ENCODE data around the gene RAB42. TPM values are rescaled to one million over a fixed set of nuclear protein-coding genes. Genes with fewer than 3 reads are reported as not detected.
A peak's percentile ranks its signal among the peaks of the same experiment; 100 is the strongest.
"Not testable (repeated sequence)": the region's sequence is repeated elsewhere in the genome, so short reads cannot be mapped to it uniquely, and the experiment has no call there.

Gene RAB42
- total RNA-seq, 2 donors from 2014 or later = not detected

DNA sequence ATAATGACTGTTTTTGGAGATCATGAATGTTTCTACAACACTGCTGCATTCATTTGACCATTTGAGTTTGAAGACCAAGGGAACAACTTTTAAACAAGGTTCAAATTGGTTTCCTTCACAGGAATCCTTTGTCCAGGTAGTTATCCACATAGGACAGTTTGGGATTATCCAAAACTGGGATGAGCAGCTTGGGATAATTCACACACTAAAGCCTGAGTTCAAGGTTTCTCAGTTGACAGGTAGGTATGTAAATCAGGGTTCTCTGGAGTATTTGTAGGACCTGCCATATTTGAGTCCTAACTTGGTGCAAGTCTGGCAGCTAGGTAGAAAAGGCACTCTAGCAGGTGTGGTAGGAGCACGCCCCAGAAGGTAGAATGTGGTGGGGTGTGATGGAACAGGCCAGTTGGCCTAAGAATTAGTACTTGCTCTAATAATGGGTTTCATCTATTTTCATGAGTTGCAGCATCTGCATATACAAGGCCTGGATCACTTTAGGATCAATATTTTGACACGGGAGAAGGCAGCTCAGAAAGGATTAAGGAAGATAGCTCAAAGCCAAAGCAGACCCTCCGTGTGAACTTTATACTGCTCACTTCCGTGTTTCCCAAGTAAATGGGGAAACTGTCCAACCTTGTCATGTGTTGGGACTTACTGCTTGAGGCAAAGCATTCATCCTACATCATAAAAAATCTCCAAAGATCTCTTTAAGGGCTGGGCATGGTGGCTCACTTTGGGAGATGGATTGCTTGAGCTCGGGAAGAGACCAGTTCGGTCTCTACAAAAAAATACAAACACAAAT, 14.1 kb upstream of the RAB42 start:
- H3K36me3 Mint-ChIP-seq (ENCODE audit: low read depth) = peaks cover 85% of the 10 kb centered on the region
- no peaks in the 10 kb centered on the region for H3K27me3 Mint-ChIP-seq
- no peaks in the 10 kb centered on the region for H3K9me3 Mint-ChIP-seq
- peaks cover 25% of the 10 kb centered on the region for H3K4me1 Mint-ChIP-seq
- peak overlapping the region; percentile 21 for H3K4me3 Mint-ChIP-seq
- ATAC-seq (replicated peaks) = no peak
- H3K27ac Mint-ChIP-seq = no peak overlapping the region

DNA sequence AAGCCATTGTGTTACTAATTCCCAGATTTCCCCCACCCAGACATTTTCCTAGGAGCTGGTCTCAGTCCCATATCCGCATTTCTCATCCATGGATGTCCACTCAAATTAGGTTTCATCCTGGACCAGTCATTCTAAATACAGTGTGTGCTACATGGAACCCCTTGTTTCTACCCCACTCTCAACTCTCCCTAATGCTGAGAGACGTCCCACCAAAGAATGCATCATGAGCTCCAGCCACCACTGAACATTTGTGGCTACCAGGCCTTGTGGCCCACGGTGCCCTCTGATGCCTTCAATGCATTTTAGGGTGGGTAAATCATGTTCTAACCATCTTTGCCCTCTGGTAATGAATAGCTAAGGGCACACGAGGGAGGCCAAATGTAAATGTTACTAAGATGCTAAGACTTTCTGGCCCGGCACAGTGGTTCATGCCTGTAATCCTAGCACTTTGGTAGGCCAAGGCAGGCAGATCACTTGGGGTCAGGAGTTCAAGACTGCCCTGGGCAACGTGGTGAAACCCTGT, 13.3 kb upstream of the RAB42 start:
- H3K27me3 Mint-ChIP-seq = no peaks in the 10 kb centered on the region
- peaks cover 77% of the 10 kb centered on the region for H3K36me3 Mint-ChIP-seq (ENCODE audit: low read depth)
- no peak for ATAC-seq (replicated peaks)
- H3K4me3 Mint-ChIP-seq = peak overlapping the region; percentile 96
- H3K27ac Mint-ChIP-seq = peak overlapping the region; percentile 81
- H3K4me1 Mint-ChIP-seq = peaks cover 25% of the 10 kb centered on the region
- no peaks in the 10 kb centered on the region for H3K9me3 Mint-ChIP-seq

- Mint-ChIP-seq H3K4me3 (peak overlapping the region; percentile 96), H3K36me3 (ENCODE audit: low read depth) (peaks cover 75% of the 10 kb centered on the region), H3K27me3 (no peaks in the 10 kb centered on the region), H3K9me3 (no peaks in the 10 kb centered on the region), H3K4me1 (peaks cover 25% of the 10 kb centered on the region), H3K27ac (peak overlapping the region; percentile 81)
- ATAC-seq (replicated peaks) = no peak
Observed at GRCh38 chr1:28579401-28579800, 12.7 kb upstream of the RAB42 start.

DNA sequence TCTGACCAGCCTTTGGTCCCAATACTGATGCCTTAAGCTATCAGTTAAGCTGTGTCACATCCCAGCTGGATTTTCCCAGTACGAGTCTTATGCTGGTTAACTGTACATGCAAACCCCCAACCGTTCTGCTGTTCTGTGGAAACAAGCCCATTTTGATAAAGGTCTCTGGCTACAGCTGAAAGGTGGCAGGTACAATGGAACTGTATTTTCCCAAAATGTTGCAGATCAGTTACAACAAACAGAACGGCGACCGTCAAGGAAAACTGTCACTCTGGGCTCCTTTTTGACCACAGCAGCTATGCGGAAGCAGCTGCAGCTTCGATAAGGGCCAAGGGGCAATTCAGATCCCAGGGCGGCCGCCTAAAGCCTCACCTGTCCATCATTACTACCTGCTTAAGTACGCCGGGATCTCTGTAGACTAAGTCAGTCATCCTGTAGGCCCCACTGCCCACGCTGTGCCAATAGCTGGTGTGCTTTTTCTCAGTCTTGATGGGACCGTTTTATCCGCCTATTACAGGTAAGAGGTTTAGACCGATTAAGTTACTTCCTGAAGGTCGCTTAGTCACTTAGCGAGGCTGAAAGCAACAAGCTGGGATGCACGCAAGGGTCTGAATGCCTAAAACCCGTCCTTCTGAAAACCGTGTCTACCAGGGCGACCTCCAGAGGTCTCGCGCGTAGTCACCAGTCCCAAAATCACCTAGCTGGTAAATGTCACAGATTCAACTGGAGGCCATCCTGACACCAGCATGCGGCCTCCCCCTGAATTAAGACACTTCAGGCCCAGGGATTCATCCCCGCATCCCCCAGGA, 11.1 kb upstream of the RAB42 start:
- H3K4me1 Mint-ChIP-seq = peaks cover 25% of the 10 kb centered on the region
- ATAC-seq (replicated peaks) = peak; percentile 66
- no peaks in the 10 kb centered on the region for H3K27me3 Mint-ChIP-seq
- peak overlapping the region; percentile 96 for H3K4me3 Mint-ChIP-seq
- peak overlapping the region; percentile 81 for H3K27ac Mint-ChIP-seq
- no peaks in the 10 kb centered on the region for H3K9me3 Mint-ChIP-seq
- peaks cover 60% of the 10 kb centered on the region for H3K36me3 Mint-ChIP-seq (ENCODE audit: low read depth)

DNA sequence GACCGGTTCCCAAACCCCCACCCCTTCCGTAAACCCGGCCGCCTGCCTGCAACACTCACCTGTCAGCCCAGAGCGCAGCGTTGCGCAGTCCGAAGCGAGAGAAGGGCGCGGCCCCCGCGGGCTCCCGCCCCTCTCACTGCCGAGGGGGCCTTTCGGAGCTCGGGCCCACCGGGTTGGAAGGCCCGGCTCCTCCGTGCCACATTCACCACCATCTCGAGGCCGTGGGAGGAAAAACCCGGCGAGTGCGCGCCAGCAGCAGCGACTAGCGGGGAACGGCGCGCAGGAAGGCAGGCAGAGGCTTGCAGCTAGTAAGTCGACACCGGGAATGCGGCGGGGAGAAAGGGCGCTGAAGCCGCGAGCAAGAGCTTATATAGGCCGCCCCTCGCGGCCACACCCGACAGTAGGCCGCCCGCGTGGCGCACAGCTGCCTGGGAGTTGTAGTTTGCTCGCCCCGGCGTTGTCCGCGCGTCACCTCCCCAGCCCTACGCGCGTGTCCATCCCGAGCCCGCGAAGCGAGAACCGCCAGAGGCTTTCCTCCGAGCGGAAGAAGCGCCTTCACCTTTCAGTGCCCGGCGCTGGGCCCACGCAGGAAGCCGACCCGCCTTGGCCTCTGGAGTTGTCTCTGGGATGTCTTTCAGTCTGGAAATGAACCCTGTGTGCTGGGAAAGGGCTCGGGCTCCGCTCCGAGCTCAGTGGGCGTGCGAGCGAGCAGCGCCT, 10.4 kb upstream of the RAB42 start:
- peak; percentile 93 for ATAC-seq (replicated peaks)
- H3K9me3 Mint-ChIP-seq = no peaks in the 10 kb centered on the region
- no peaks in the 10 kb centered on the region for H3K27me3 Mint-ChIP-seq
- peak overlapping the region; percentile 96 for H3K4me3 Mint-ChIP-seq
- peak overlapping the region; percentile 81 for H3K27ac Mint-ChIP-seq
- H3K4me1 Mint-ChIP-seq = peaks cover 25% of the 10 kb centered on the region
- H3K36me3 Mint-ChIP-seq (ENCODE audit: low read depth) = peaks cover 52% of the 10 kb centered on the region

DNA sequence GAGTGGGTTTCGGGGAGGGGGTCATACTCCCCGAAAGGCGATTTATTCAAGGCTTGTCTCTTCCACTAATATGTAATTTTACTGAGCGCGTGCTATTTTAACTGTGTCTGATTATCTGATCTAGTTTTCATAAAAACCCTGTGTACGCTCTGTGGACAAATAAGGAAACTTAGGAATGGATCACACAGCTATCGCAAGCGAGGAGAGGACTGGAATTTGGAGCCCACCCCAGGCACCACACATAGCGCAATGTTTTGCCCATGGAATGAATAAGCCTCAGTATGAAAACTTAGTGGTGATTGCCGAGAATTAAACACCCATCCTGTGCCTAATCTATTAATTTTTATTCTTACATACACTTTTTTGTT, 9.8 kb upstream of the RAB42 start:
- no peak for ATAC-seq (replicated peaks)
- H3K36me3 Mint-ChIP-seq (ENCODE audit: low read depth) = peaks cover 47% of the 10 kb centered on the region
- peaks cover 25% of the 10 kb centered on the region for H3K4me1 Mint-ChIP-seq
- H3K9me3 Mint-ChIP-seq = no peaks in the 10 kb centered on the region
- H3K4me3 Mint-ChIP-seq = peak overlapping the region; percentile 96
- H3K27me3 Mint-ChIP-seq = no peaks in the 10 kb centered on the region
- H3K27ac Mint-ChIP-seq = peak overlapping the region; percentile 81

DNA sequence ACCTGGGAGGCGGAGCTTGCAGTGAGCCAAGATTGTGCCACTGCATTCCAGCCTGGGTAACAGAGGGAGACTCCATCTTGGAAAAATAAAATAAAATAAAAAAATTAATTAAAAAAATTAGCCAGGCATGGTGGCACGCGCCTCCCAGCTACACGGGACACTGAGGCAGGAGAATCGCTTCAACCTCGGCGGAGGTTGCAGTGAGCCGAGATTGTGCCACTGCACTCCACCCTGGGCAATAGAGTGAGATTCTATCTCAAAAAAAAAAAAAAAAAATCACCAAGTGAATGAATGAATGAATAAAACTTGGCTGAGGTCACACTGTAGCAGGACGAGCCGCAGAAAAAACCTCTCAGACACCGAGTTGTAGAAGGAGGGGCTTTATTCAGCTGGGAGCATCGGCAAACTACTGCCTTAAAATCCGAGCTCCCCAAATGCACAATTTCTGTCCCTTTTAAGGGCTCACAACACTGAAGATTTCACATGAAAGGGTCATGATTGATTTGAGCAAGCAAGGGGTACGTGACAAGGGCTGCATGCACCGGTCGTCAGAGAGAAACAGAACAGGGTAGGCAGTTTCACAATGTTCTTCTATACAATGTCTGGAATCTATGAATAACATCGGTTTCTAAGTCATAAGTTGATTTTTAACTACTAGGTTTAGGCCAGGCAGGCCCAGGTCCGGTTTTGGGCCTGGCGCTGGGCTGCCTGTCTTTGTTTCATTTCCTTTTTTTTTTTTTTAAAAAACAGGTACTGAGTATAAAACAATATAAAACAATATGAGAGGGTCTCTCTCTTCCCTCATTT, 5.3 kb upstream of the RAB42 start:
- H3K4me1 Mint-ChIP-seq; H3K36me3 Mint-ChIP-seq (ENCODE audit: low read depth); H3K27ac Mint-ChIP-seq; H3K9me3 Mint-ChIP-seq; ATAC-seq (replicated peaks); H3K27me3 Mint-ChIP-seq; H3K4me3 Mint-ChIP-seq: not testable (repeated sequence)

DNA sequence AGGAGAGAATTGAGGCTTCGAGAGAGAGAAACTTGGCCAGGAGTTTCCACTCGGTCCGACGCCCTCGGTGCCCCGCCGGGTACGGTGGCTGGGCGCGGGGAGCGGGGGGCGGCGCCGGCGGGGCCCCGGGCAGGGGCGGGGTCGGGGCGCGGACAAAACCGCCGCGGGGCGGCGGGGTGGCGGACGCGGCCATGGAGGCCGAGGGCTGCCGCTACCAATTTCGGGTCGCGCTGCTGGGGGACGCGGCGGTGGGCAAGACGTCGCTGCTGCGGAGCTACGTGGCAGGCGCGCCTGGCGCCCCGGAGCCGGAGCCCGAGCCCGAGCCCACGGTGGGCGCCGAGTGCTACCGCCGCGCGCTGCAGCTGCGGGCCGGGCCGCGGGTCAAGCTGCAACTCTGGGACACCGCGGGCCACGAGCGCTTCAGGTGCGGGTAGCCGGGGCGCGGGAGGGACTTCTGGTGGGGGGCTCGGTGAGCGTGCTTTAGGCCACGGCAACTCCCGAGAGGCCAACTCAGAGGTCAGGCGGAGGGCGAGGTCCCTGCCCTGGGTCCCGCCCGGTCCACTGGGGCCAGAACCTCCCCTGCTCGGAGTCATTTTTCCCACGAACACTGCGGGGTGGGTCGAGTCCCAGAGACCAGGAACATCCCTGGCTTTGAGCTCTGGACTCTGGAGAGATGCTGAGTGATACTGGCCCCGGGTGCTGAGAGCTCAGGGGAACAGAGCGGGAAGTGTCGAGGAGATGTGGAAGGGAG, 431 bp downstream of the RAB42 start:
- peak; percentile 60 for ATAC-seq (replicated peaks)

DNA sequence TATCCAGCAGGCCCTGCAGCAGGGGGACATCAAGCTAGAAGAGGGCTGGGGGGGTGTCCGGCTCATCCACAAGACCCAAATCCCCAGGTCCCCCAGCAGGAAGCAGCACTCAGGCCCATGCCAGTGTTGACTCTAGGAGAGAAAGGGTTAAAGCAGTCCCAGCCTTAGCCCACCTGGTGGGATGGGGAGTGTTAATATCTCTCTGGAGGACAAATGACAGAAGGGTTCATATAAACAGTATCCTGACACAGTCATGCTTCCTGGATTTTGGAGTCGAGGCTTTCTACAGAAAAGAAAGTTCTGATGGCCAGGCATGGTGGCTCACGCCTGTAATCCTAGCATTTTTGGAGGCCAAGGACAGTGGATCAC, 1.9 kb downstream of the RAB42 start:
- H3K4me1 Mint-ChIP-seq = not testable (repeated sequence)

More for the DNA sequence above, 431 bp downstream of the RAB42 start:
- Mint-ChIP-seq H3K9me3 (no peaks in the 10 kb centered on the region), H3K27me3 (peaks cover 4% of the 10 kb centered on the region), H3K27ac (no peak overlapping the region), H3K4me3 (peak overlapping the region; percentile 52), H3K36me3 (ENCODE audit: low read depth) (no peaks in the 10 kb centered on the region), H3K4me1 (no peaks in the 10 kb centered on the region)

DNA sequence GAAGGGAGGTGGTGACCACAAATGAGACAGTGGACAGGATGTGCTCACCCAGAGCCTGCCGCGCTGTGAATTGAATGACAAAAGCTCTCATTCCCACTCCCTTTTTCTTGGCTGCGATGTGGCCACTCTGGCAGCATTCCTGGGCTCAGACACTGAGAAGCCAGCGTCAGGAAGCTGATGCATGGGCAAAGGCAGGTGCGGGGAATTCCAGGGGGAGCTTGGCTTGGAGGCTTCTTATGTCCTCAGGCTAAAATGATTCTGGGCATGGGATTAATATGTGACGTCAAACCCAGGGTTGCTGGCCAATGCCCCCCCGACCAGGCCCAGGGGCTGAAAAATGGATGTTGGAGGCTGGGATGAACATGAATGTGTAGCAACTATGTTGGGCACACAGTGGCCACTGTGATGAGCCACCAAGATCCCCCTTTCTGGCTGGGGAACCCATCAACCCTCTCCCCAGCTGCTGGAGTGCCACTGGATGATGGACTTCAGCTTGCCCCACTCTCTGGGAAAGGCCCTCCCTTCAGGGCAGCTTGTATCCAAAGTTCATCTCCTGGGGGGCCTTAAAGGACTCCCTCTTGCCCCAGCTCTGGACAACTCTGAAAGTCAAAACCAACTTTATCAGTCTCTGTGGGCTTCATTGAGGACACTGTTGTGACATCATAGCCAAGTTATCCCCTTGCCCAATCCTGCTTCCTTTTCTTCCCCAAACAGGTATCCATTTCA, 2.8 kb downstream of the RAB42 start:
- H3K4me3 Mint-ChIP-seq; H3K36me3 Mint-ChIP-seq (ENCODE audit: low read depth); H3K4me1 Mint-ChIP-seq; H3K9me3 Mint-ChIP-seq; H3K27ac Mint-ChIP-seq; ATAC-seq (replicated peaks); H3K27me3 Mint-ChIP-seq: not testable (repeated sequence)

More for the DNA sequence above, 1.9 kb downstream of the RAB42 start:
- not testable (repeated sequence) for ATAC-seq (replicated peaks); H3K36me3 Mint-ChIP-seq (ENCODE audit: low read depth); H3K27me3 Mint-ChIP-seq; H3K9me3 Mint-ChIP-seq; H3K4me3 Mint-ChIP-seq; H3K27ac Mint-ChIP-seq

- no peaks in the 10 kb centered on the region for H3K36me3 Mint-ChIP-seq (ENCODE audit: low read depth)
- H3K4me3 Mint-ChIP-seq = no peak overlapping the region
- H3K27me3 Mint-ChIP-seq = peaks cover 4% of the 10 kb centered on the region
- H3K4me1 Mint-ChIP-seq = no peaks in the 10 kb centered on the region
- H3K9me3 Mint-ChIP-seq = no peaks in the 10 kb centered on the region
- H3K27ac Mint-ChIP-seq = no peak overlapping the region
- no peak for ATAC-seq (replicated peaks)
Observed at GRCh38 chr1:28595412-28596191, 3.5 kb downstream of the RAB42 start.

DNA sequence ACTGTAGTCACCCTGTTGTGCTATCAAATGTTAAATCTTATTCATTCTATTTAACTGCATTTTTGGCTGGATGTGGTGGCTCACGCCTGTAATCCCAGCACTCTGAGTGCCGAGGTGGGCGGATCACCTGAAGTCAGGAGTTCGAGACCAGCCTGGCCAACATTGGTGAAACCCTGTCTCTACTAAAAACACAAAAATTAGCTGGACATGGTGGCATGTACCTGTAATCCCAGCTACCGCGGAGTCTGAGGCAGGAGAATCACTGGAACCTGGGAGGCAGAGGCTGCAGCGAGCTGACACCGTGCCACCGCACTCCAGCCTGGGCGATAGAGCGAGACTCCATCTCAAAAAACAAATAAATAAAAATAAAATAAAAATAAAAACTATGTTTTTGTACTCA, 4.2 kb downstream of the RAB42 start:
- not testable (repeated sequence) for H3K9me3 Mint-ChIP-seq; H3K27ac Mint-ChIP-seq; H3K27me3 Mint-ChIP-seq; H3K4me3 Mint-ChIP-seq; H3K36me3 Mint-ChIP-seq (ENCODE audit: low read depth); ATAC-seq (replicated peaks); H3K4me1 Mint-ChIP-seq

All from activated T-helper 17 cell treated with anti-CD3 and anti-CD28 coated beads, Interleukin-2, amount 50 U/mL, for 72 hours (primary cell).